D341Med (cell line): ENCODE results near the gene KCNIP4.

Experiments
- DNase-seq: peaks from one replicate; pipeline ENCODE4 v3.0.0; 2012; ENCODE audit warnings: low spot score

Gene KCNIP4

DNA sequence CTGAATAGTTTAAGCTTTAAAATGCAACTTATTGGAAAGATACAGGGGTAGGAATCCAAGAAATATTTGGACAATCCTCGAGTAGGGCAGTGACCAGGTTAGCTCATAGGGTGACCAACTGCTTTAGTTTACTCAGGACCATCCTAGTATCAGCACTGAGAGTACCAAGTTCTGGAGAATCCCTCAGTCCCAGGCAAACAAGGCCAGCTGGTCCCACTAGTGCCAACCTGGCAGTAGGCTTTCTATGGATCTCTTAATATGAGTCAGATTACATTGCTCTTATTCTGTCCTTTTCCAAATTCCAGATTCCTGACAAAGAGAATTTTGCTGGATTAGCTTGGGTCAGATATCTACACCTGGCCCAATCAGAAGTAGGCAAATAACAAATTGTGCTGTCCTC, 493.7 kb downstream of the KCNIP4 start:
- DNase-seq = no peak

DNA sequence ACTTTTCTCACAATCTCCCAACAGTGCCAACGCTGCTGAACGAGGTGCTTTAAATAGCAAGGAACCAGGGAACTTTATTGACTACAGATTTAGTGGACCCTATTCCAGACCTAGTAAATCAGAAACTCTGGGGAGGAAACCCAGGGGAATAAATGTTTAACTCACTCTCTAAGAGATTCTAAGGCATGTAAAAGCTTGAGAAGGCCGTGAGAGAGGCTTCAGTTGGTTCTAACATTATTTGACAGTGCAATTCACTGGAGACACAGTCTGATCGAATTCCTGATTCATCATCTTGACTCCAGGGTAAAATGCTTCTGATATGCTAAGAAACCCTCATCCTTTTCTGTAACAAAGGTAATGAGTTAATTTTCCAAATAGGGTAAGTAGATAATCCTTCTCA, 494.4 kb downstream of the KCNIP4 start:
- DNase-seq = no peak

DNA sequence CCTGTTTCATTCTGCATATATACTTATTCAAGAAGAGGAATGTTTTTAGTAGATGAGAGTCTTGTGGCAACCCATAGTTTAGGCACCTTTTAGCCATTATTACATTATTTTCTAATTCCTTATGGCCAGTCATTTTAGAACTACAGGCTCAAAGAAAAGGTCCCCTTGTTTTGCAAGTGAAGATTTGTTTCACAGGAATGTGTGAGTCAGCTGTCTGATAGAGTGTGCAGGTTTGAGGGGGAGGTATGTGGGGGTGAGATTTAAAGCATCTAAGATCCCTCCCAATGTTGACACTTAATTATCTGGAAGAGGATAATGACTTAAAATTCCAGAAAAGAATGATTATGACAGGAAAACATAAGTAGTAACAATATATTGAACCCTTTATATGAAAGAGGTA, 495.6 kb downstream of the KCNIP4 start:
- no peak for DNase-seq

DNA sequence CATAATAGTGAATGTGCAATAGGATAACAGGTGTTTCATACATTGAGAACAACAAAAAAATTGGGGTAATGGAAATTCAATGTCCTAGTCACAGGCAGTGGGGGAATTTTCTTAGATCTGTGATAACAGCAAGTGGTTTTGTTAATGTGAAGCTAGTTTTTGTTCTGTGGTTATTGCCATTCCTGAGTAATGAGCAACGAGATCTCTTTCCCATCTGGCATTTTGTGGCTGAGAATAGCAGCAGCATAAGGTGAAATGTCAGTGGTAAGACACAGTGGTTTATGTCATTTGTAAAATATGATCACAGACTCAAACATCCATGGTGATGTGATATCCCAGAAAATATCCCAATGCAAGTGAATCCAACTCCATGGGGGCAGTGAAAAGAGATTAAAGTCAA, 497.5 kb downstream of the KCNIP4 start:
- no peak for DNase-seq

DNA sequence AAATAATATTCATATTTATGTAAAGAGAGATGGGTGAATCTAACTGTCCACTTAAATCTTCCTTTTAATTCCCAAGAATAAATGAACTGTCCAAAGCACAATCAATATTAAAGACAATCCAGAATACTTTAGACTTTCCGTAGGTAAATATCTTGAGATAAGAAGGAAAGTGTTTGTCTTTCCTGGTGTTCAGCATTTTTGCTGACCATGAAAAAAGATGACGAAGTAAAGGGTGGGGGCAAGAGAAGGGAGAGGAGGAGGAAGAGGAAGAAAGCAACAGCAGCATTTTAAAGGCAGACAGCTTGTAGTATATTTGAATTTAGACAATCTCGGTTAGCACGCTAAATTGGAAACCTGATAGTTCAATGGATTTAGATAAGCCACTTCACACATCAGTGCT, 498.2 kb downstream of the KCNIP4 start:
- no peak for DNase-seq

DNA sequence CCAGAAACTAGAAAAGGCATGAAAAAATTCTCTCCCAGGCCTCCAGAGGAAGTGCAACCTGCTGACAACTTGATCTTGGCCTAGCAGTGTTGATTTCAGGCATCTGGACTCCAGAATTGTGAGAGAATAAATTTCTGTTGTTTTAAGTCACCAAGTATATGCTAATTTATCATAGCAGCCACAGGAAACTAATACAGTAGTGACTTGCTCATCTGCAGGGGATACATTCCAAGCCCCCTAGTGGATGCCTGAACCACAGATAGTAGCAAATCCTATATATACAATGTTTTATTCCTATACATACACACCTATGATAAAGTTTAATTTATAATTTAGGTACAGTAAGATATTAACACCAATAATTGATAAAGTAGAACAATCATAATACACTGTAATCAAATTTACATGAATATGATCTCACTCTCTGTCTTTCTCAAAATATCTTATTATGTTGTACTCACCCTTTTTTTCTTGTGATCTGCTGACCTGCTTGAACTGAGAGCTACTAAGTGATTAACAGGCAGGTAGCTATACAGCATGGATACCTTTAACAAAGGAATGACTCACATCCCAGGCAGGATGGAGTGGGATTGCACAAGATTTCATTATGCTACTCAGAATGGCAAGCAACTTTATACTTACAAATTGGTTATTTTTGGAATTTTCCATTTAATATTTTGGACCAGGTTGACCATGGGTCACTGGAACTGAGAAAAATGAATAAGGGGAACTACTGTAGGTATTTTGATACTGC, 501.1 kb downstream of the KCNIP4 start:
- no peak for DNase-seq

DNA sequence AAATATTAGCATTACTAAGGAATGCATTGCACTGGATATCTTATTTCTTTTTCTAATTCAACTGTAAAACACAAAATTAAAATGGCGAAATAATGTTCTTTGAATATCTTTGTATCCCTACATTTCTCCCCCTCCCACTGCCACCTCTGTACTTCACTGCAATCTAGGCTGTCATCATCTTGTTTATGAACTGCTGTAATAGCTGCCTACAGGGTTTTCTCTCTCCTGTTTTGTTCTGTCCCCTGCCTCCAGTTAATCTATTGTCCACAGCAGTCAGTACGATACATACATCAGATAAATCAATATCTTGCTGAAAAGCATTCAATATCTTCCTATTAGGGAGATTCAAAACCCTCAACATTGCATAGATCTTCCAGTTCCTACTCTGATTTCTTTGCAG, 528.4 kb downstream of the KCNIP4 start:
- no peak for DNase-seq

DNA sequence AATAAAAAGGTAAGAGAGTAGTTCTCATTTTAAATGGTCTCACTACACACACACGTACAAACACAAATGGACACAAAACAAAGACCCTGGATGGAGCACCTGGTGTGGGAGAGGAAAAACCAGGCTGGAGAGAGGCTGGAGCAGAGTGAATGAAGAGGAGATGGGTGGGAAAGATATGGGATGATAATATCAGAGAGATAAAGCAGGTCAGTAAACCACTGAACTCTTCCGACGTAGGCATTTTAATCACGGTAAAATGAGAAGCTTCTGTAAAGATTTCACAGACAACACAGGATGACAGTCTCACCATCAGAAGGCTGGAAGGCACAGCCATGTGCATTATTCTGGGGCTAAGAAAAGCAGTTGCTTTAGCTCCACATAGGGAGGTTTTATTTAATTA, 532.8 kb downstream of the KCNIP4 start:
- no peak for DNase-seq

DNA sequence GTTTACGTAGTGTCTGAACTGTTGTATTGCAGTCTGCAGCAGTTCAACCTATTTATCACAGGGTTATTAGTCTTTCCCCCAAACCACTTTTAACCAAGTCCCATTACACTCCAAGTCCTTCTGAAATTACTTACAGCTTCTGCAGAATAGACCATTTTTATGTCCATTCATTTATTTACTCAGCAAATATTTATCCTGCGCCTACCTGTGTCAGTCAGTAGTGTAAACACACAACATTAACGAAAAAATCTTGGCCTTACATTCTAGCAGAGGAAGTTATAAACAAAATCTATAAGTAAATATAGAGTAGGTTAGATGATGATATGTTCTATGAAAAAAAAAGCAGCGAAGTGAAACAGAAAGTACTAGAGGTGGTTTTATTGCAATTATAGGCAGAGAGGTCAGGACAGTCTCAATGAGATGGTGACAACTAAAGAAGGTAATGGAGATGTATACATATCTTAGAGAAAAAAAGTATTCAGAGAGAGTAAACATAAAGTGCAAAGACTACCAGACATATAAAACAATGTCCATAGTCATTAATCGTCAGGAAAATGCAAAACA, 534.7 kb downstream of the KCNIP4 start:
- no peak for DNase-seq

DNA sequence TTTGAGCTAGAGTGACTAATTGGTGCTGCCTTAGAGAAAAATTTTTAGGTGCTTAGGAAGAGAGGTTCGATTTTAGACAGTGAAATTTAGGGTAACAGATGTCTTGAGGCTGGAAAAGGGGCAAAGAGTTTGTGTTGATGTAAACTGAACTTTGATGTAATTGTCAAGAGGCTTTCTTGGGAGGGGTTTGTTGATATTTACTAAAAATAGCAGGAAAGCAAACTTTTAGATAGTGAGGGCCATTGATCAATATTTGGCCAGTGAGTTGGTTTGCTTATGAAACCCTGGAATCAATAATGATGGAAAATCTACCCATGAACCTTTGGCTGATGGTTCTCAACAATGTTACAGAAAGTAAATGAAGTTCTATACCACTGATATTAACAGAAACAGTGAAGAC, 537.5 kb downstream of the KCNIP4 start:
- DNase-seq = no peak

DNA sequence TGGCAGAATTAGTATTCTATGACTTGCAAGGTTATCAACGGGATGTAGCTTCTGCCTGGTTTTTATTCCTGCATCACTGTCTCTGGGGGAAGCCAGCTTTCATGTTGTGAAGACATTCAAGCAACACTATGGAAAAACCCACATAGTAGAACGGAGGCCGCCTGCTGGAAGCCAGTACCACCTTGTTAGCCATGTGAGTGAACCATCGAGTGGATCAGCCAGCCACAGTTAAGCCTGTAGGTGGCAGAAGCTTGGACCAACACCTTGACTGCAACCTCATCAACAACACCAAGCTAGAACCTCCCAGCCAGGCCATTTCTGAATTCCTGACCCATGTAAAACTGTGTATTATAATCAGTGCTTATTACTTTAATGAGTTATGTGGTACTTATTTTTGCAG, 538.2 kb downstream of the KCNIP4 start:
- DNase-seq = no peak

DNA sequence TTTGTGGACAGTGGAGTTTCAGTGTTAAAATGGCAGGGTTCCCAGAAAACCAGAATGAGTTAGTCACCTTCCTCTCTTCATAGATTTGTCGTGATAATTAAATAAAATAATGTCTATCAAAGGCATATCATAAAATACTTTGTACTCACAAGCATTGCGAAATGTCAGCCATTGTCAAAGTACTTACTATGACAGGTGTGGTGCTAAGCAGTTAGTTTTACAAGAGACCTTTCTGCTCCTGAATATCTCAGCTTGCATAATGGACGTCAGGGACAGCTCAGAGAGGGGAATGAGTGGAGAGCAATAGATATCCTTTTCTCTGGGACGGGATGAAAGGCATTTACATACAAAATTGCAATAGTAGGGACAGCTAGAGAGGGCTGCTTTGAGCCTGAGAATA, 560.9 kb downstream of the KCNIP4 start:
- no peak for DNase-seq

DNA sequence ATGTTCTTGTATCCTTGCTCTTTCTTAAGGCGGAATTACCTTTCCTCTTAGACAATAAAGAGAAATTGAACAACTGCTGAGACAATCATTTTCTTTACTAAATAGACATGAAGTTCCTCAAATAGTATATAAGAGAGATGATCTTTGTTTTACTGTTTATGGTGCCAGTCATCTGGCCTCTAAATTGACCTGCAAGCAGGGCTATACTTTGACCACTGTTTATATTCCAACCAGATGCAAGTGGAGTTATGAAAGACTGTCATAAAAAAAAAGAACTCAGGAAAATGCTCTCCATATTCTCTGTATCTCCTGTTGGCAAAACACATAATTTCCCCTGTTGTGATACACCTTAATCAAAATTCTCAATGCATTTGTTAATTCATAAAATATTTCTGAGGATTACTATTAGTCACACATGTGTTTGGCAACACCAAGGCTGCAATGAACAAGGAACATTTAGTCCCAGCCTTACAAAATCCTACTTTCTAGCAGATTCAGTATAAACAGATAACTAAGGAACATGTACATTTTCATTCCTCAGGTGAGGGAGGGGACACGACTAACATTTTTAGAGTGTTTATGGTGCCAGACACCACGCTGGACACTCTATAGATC, 562.3 kb downstream of the KCNIP4 start:
- DNase-seq = no peak

DNA sequence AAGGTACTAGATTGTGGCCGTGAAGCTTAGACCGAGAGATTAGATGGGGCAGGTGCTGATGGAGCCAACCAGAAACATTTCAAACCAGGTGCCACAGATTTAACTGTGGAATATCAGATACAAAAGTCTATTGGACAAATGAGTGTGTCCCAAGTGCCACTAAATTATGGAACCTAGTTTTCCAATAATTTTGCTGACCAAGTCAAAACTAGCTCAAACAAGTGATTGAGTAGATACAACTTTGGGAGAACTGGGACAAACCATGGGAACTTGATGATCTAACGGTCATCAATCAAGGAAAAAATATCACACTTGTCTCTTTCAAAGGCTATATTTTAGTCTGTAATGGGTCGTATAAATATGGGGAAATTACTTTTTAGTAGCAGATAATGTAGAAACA, 562.9 kb downstream of the KCNIP4 start:
- no peak for DNase-seq

DNA sequence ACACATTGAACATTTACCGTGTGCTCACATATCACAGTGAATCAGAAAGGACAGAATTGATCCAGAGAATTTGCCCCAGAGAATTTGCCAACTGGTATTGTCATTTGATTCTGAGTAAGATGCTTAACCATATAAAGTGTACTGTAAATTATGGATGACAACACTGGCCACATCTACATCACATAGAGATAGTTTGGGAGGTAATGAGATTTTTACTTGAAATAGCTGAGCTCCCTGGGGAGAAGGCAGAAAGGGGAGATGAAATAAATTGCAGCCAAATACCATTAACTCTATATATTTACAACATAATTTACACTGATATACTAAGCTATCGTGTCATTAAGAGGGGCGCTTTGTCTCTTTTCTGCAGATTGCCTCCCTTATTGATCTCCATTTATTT, 564.0 kb downstream of the KCNIP4 start:
- no peak for DNase-seq

DNA sequence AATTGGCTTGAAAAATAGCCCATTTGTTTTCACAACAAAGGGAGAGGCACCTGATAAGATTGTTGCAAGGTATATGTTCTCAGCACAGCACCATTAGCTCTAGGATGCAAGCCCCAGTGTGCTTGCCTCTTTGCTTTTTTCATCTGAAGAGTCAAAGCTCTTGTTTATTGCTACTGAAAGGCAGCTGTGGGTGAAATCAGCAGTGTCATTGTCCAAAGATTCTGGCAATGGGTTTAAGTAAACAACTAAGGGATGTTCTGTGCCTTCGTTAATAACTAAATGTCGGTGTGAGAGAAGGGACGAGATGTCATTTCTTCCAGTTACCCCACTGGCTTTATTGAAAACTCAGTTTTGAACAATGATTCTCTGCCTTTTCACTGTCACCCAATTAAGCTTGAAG, 567.7 kb downstream of the KCNIP4 start:
- no peak for DNase-seq

DNA sequence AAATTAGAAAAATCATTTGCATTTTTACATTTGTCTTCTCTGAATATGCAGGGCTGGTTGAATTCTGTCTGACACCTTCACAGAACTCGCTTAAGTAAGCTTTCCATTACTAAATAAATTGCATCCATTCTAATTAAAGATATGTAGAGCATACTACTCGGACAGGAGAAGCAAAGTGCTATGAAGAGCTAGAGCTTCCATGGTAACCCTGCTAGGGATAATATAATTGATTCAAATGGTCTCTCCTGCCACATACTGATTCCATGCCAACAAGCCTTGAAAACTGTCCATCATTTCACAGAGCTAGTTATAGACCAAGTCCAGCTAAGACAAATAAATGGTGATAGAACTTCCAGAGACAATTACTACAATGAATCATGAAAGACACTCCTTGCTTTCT, 571.5 kb downstream of the KCNIP4 start:
- DNase-seq = no peak

DNA sequence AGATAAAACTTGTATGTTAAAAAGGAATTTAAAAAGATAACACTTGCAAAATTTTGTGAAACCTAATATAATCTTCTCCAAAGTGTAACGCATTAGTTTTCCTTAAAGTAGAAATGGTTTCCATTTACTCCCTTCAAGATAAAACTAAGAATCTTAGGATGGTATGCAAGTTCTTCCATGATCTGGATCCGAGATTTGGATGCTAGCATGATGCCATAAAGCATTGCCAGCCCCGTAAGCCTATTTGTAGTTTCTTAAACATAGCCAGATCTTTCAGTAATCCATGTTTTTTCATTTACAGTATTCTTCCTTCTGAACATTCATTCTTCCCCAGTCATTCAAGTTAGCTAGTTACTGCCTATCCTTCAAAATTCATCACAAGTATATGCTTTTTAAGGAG, 572.4 kb downstream of the KCNIP4 start:
- DNase-seq = no peak

DNA sequence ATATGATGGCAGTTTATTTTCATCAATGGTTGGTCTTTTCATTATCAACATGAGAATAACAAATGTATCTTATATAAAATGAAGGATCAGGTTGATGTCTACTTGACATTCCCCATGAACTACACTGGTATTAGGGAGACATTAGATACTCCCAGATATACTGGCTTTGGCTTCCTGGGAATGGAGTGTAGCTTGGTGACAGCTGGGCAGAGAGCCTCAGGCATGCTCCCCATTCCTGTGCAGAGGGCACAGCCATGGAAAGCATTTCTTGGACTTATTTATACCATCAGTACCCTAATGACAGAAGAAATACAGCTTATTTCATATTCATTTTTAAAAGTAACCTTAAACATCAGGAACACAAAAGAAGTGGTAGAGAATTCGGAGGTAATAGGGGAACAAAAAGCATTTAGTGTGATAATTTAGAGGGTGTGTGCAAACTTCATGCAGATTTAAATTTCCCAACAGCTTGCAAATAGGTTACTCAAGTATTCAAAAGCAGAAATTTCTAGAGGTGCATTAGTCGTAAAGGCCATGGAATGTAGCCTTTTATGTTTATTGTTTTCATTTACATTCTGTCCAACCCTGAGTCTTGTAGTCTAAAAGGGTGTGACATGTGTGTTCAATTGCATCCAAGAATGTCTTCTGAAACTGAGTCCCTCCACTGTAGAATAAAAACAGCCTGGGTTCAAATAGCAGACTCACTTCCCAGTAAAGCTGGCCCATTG, 573.8 kb downstream of the KCNIP4 start:
- no peak for DNase-seq

DNA sequence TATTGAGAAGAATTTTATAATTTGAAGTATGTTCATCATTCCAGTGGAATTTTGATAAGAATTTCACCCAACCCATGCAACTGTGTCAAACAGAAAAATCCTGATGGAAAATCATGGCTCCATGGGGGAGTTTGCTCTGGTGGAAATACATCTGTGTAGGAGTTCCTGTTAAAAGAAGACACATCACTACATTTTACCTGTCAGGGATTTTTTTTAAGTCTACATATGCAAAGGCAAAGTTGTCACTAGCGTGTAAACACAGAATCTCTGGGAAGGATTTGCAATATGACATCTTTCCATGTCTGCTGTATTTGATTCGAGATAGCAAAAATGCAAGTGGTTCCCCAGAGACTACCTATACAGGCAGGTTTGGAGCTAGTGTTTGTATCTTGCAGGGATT, 581.0 kb downstream of the KCNIP4 start:
- DNase-seq = no peak

DNA sequence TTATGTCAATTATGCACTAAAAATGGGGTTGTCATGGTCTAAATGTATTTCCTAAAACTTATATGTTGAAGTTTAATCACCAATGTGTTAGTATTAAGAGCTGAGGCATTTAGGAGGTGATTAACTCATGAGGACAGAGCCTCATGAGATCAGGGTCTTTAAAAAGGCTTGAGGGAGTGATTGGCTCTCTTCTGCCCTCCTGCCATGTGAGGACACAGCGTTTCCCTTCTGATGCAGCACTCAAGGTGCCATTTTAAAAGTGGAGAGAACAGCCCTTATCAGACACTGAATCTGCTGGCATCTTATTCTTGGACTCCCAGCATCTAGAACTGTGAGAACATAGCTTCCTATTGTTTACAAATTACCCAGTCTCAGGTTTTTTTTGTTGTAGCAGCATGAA, 581.7 kb downstream of the KCNIP4 start:
- DNase-seq = no peak

DNA sequence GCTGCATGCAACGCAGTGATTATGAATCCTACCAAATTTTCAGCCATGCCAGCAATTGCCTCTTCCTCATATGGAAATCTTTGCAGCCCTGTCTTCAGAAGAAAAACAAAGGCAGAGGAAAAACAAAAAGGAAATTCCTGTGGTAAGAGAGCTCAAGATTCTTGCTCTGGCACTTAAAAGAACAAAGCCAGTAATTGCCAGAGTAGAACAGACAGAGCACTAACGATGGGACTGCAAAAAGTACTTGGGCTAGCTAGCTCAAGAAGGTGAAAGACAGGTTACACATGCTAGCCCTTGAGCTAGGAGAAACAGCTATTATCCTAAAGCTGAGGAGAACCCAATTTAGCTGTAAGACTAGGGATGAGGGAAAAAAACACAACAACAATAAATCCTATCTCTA, 582.3 kb downstream of the KCNIP4 start:
- no peak for DNase-seq

DNA sequence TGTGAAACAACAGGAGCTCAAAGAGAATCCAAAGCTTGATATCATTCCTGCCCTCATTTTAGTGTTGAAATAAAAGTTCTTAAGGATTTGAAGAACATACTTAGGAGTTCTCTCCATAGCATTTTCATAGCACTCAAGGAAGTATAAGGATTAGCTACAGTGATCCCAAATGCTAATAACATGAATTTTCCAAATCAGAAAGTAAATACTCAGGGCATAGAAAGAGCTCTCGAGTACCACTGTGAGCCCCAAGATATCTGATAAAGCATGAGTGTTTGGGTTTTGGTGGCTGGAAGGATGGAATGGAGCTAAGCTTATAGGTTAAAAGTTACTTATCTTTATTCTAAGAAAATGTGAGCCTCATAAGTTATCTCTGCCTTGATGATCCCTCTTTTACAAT, 584.9 kb downstream of the KCNIP4 start:
- DNase-seq = no peak
